Measurements from ENCODE around the gene ABHD10.

ABHD10 gene

GRCh38 chr3:111967068-111967467 is 11.8 kb upstream of the ABHD10 start:
- DNase-seq = no peak

- peak; percentile 89 for DNase-seq
These were observed 11.1 kb upstream of the ABHD10 start for GRCh38 chr3:111967651-111968274.

- DNase-seq = no peak
These were observed 10.3 kb upstream of the ABHD10 start for GRCh38 chr3:111968319-111969054.

- no peak for DNase-seq
These were observed 8.4 kb upstream of the ABHD10 start for GRCh38 chr3:111970376-111970775.

- no peak for DNase-seq
These were observed 7.2 kb upstream of the ABHD10 start for GRCh38 chr3:111971533-111972130.

- DNase-seq = no peak
These were observed 5.9 kb upstream of the ABHD10 start for GRCh38 chr3:111972891-111973290.

- DNase-seq = no peak
These were observed 3.7 kb upstream of the ABHD10 start for GRCh38 chr3:111975131-111975530.

GRCh38 chr3:111976254-111976653 is 2.6 kb upstream of the ABHD10 start:
- DNase-seq = no peak

- peak; percentile 16 for DNase-seq
These were observed 710 bp downstream of the ABHD10 start for GRCh38 chr3:111979434-111980038.

GRCh38 chr3:111980716-111981456 is 2.1 kb downstream of the ABHD10 start:
- peak; percentile 53 for DNase-seq

- DNase-seq = no peak
These were observed 2.6 kb downstream of the ABHD10 start for GRCh38 chr3:111981457-111981763.

GRCh38 chr3:111984636-111985298 is 5.9 kb downstream of the ABHD10 start:
- DNase-seq = no peak

- DNase-seq = no peak
These were observed 8.0 kb downstream of the ABHD10 start for GRCh38 chr3:111986800-111987199.

- DNase-seq = no peak
These were observed 10.3 kb downstream of the ABHD10 start for GRCh38 chr3:111989061-111989678.

- DNase-seq = no peak
These were observed 14.2 kb downstream of the ABHD10 start for GRCh38 chr3:111993038-111993437.

- peak; percentile 20 for DNase-seq
These were observed 20.0 kb downstream of the ABHD10 start, which contains the start of gene TAGLN3 for GRCh38 chr3:111998636-111999483. Gene TAGLN3 (plus strand): TSS chr3:111998922. CDS start chr3:111999423, 501 bp downstream.

GRCh38 chr3:111999484-112000324 is 20.9 kb downstream of the ABHD10 start:
- no peak for DNase-seq

- no peak for DNase-seq
These were observed 21.5 kb downstream of the ABHD10 start for GRCh38 chr3:112000367-112000771.

- DNase-seq = no peak
These were observed 22.1 kb downstream of the ABHD10 start for GRCh38 chr3:112000966-112001365.

- peak; percentile 20 for DNase-seq
These were observed 22.7 kb downstream of the ABHD10 start for GRCh38 chr3:112001526-112001925.

Measured in stimulated activated CD4-positive, alpha-beta T cell treated with anti-CD3 and anti-CD28 coated beads, Interleukin-15, amount 100 ng/mL, for 24 hours (primary cell).